ENCODE measurements around the gene RAMP1. TPM values are rescaled to one million over a fixed set of nuclear protein-coding genes. Genes with fewer than 3 reads are reported as not detected.

RAMP1 gene
- total RNA-seq, 1 experiment from 2014 or later: 0.63 TPM

DNA sequence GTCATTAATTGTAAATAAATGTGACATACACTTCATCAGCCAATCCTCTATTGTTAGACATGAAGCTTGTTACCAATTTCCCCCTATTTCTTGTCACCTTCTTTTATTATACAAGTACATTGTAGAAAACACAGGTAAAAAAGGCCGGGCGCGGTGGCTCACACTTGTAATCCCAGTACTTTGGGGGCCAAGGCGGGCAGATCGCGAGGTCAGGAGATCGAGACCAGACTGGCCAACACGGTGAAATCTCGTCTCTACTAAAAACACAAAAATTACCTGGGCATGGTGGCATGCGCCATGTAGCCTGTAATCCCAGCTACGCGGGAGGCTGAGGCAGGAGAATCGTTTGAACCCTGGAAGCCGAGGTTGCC, 64.7 kb downstream of the RAMP1 start:
- Histone ChIP-seq H4K20me1 (ENCODE audit: control insufficient read depth, insufficient read depth, insufficient read length) (no peaks in the 10 kb centered on the region), H3K79me1 (ENCODE audit: insufficient read depth, low read depth, low read length, poor library complexity, severe bottlenecking) (no peaks in the 10 kb centered on the region), H3K79me2 (ENCODE audit: insufficient read depth, low read length) (no peaks in the 10 kb centered on the region), H4K5ac (ENCODE audit: insufficient read length, low read depth, low read length) (no peak overlapping the region), H3K9me3 (ENCODE audit: control insufficient read depth, low read depth, low read length) (no peaks in the 10 kb centered on the region), H2AFZ (ENCODE audit: low read length) (no peak overlapping the region), H3K14ac (ENCODE audit: insufficient read depth, low read length) (no peak overlapping the region), H3K23me2 (ENCODE audit: insufficient read length, low read depth, low read length, poor library complexity, severe bottlenecking) (no peaks in the 10 kb centered on the region), H3K27ac (ENCODE audit: insufficient read length, low read depth, low read length) (no peak overlapping the region), H4K8ac (replicated peaks; ENCODE audit: insufficient read length, low read depth, low read length) (no peak overlapping the region), H3T11ph (ENCODE audit: low read length) (no peak overlapping the region), H2AK5ac (ENCODE audit: insufficient read length, low read length) (no peak overlapping the region), H3K56ac (ENCODE audit: insufficient read length, low read depth, low read length) (no peak overlapping the region), H2BK5ac (ENCODE audit: insufficient read length, low read length) (no peak overlapping the region), H3K27me3 (ENCODE audit: insufficient read depth, low read length) (no peaks in the 10 kb centered on the region), H3K9ac (ENCODE audit: extremely low read depth, insufficient read length, low read length) (no peak overlapping the region), H3K4ac (ENCODE audit: low read depth, low read length) (no peak overlapping the region), H2BK20ac (ENCODE audit: low read depth, low read length, poor library complexity, severe bottlenecking) (no peak overlapping the region), H3K4me2 (ENCODE audit: insufficient read depth, insufficient read length, low read length) (no peak overlapping the region), H2BK120ac (ENCODE audit: low read depth, low read length, poor library complexity, severe bottlenecking) (no peak overlapping the region), H2BK12ac (ENCODE audit: insufficient read length, low read depth, low read length) (no peak overlapping the region), H3K23ac (ENCODE audit: insufficient read length, low read depth, low read length) (no peak overlapping the region), H3K4me1 (ENCODE audit: insufficient read depth, low read length) (no peaks in the 10 kb centered on the region), H4K91ac (ENCODE audit: insufficient read length, low read depth, low read length) (no peak overlapping the region), H3K18ac (ENCODE audit: insufficient read length, low read depth, low read length) (no peak overlapping the region), H2BK15ac (ENCODE audit: low read depth, low read length) (no peak overlapping the region)
- Mint-ChIP-seq H3K9me3 (peaks cover 0 to 5% of the 10 kb centered on the region in 2 experiments; a peak in 1 of 5 replicates), H3K4me1 (peaks cover 4 to 9% of the 10 kb centered on the region in 2 experiments), H3K36me3 (ENCODE audit: insufficient read depth in 1 of 3, low read depth in 3 of 3) (no peaks in the 10 kb centered on the region), H3K27me3 (ENCODE audit: low read depth) (peaks cover 28% of the 10 kb centered on the region), H3K4me3 (no peak overlapping the region), H3K27ac (no peak overlapping the region; a peak in 1 of 7 replicates)
- DNase-seq: no peak
- TF ChIP-seq, protein P1, sequence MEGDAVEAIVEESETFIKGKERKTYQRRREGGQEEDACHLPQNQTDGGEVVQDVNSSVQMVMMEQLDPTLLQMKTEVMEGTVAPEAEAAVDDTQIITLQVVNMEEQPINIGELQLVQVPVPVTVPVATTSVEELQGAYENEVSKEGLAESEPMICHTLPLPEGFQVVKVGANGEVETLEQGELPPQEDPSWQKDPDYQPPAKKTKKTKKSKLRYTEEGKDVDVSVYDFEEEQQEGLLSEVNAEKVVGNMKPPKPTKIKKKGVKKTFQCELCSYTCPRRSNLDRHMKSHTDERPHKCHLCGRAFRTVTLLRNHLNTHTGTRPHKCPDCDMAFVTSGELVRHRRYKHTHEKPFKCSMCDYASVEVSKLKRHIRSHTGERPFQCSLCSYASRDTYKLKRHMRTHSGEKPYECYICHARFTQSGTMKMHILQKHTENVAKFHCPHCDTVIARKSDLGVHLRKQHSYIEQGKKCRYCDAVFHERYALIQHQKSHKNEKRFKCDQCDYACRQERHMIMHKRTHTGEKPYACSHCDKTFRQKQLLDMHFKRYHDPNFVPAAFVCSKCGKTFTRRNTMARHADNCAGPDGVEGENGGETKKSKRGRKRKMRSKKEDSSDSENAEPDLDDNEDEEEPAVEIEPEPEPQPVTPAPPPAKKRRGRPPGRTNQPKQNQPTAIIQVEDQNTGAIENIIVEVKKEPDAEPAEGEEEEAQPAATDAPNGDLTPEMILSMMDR (conservative IDR thresholded peaks at IDR 0.05): no peak
- no CpG with 5 or more reads among the region's 14 CpGs for WGBS (ENCODE audit: extremely low coverage, insufficient read length, low lambda C conversion rate)

All from H9 (cell line).